Activated naive CD4-positive, alpha-beta T cell treated with anti-CD3 and anti-CD28 coated beads, Interleukin-2, amount 10 ng/mL, durations not matched to agents 7 days and 5 days (primary cell): ENCODE measurements around the gene OST4.

ENCODE experiments used
- CTCF ChIA-PET: fragments of 350-600 bp; sonication (Branson Sonifier 250); formaldehyde crosslinking; loops from one replicate; lab custom pipeline; 2021; ENCODE audit warnings: antibody characterized with exemption; lab: Charles Lee
- DNase-seq: peaks from one replicate; pipeline ENCODE4 v3.0.0-alpha.2; 2020
- H3K27ac Mint-ChIP-seq: one replicate; pipeline ENCODE4 v1.8.0; 2021; ENCODE audit warnings: mild to moderate bottlenecking, moderate library complexity, mixed read lengths
- H3K27me3 Mint-ChIP-seq: one replicate; pipeline ENCODE4 v1.8.0; 2021; ENCODE audit warnings: mild to moderate bottlenecking, mixed read lengths
- H3K36me3 Mint-ChIP-seq: one replicate; pipeline ENCODE4 v1.8.0; 2021; ENCODE audit warnings: mixed read lengths
- H3K4me1 Mint-ChIP-seq: one replicate; pipeline ENCODE4 v1.8.0; 2021; ENCODE audit warnings: mixed read lengths
- H3K4me3 Mint-ChIP-seq: one replicate; pipeline ENCODE4 v1.8.0; 2021; ENCODE audit warnings: mild to moderate bottlenecking, moderate library complexity, mixed read lengths
- H3K9me3 Mint-ChIP-seq: one replicate; pipeline ENCODE4 v1.8.0; 2021; ENCODE audit warnings: mixed read lengths

OST4 gene

GRCh38 chr2:27049422-27050280 lies 21.8 kb downstream of the OST4 start:
- Mint-ChIP-seq H3K9me3 (peaks cover 2% of the 10 kb centered on the region), H3K27ac (peak overlapping the region; percentile 98), H3K27me3 (peaks cover 13% of the 10 kb centered on the region), H3K4me3 (peak overlapping the region; percentile 92), H3K36me3 (peaks cover 13% of the 10 kb centered on the region), H3K4me1 (peaks cover 27% of the 10 kb centered on the region)
- DNase-seq, result peak; percentile 69
- CTCF ChIA-PET, result interaction anchor here (0.6 to 3.1 kb wide), 9 partner anchors 11 to 88 kb away, joined by 3 to 21 read pairs (median 4); partner anchors contain the start of gene TMEM214

GRCh38 chr2:27042985-27043634 lies 28.3 kb downstream of the OST4 start:
- Mint-ChIP-seq H3K27ac (no peak overlapping the region), H3K4me3 (no peak overlapping the region), H3K27me3 (no peaks in the 10 kb centered on the region), H3K9me3 (no peaks in the 10 kb centered on the region), H3K36me3 (peaks cover 33% of the 10 kb centered on the region), H3K4me1 (peaks cover 4% of the 10 kb centered on the region)
- DNase-seq, result no peak
- CTCF ChIA-PET, result no interaction called here

GRCh38 chr2:27042159-27042661 lies 29.2 kb downstream of the OST4 start:
- peaks cover 42% of the 10 kb centered on the region for H3K36me3 Mint-ChIP-seq
- H3K4me3 Mint-ChIP-seq, result no peak overlapping the region
- no peaks in the 10 kb centered on the region for H3K9me3 Mint-ChIP-seq
- CTCF ChIA-PET, result no interaction called here
- no peak for DNase-seq
- H3K4me1 Mint-ChIP-seq, result peaks cover 3% of the 10 kb centered on the region
- peak overlapping the region; percentile 47 for H3K27ac Mint-ChIP-seq
- H3K27me3 Mint-ChIP-seq, result no peaks in the 10 kb centered on the region

GRCh38 chr2:27041752-27042151 lies 29.7 kb downstream of the OST4 start:
- Mint-ChIP-seq H3K27ac (peak overlapping the region; percentile 47), H3K36me3 (peaks cover 46% of the 10 kb centered on the region), H3K9me3 (no peaks in the 10 kb centered on the region), H3K4me3 (no peak overlapping the region), H3K4me1 (peaks cover 3% of the 10 kb centered on the region), H3K27me3 (no peaks in the 10 kb centered on the region)
- no peak for DNase-seq
- CTCF ChIA-PET, result no interaction called here

GRCh38 chr2:27040282-27040681 lies 31.2 kb downstream of the OST4 start:
- H3K36me3 Mint-ChIP-seq, result peaks cover 55% of the 10 kb centered on the region
- no peak for DNase-seq

GRCh38 chr2:27039871-27040270 lies 31.6 kb downstream of the OST4 start:
- H3K27me3 Mint-ChIP-seq, result no peaks in the 10 kb centered on the region
- no peak for DNase-seq
- no peak overlapping the region for H3K4me3 Mint-ChIP-seq
- H3K36me3 Mint-ChIP-seq, result peaks cover 59% of the 10 kb centered on the region
- peaks cover 9% of the 10 kb centered on the region for H3K4me1 Mint-ChIP-seq
- CTCF ChIA-PET, result interaction anchor here (1.5 kb wide), 1 partner anchor 78 kb away, joined by 5 read pairs; no protein-coding TSS in a partner anchor
- no peaks in the 10 kb centered on the region for H3K9me3 Mint-ChIP-seq
- no peak overlapping the region for H3K27ac Mint-ChIP-seq

More at GRCh38 chr2:27040282-27040681, 31.2 kb downstream of the OST4 start:
- Mint-ChIP-seq H3K9me3 (no peaks in the 10 kb centered on the region), H3K27ac (no peak overlapping the region), H3K27me3 (no peaks in the 10 kb centered on the region), H3K4me1 (peaks cover 4% of the 10 kb centered on the region), H3K4me3 (no peak overlapping the region)
- CTCF ChIA-PET, result interaction anchor here (1.5 kb wide), 1 partner anchor 78 kb away, joined by 5 read pairs; no protein-coding TSS in a partner anchor

- CTCF ChIA-PET, result no interaction called here
- no peaks in the 10 kb centered on the region for H3K27me3 Mint-ChIP-seq
- peaks cover 59% of the 10 kb centered on the region for H3K36me3 Mint-ChIP-seq
- H3K4me1 Mint-ChIP-seq, result peaks cover 13% of the 10 kb centered on the region
- DNase-seq, result no peak
- H3K9me3 Mint-ChIP-seq, result no peaks in the 10 kb centered on the region
- H3K27ac Mint-ChIP-seq, result no peak overlapping the region
- H3K4me3 Mint-ChIP-seq, result no peak overlapping the region
These were observed 32.0 kb downstream of the OST4 start for GRCh38 chr2:27039426-27039825.

GRCh38 chr2:27038631-27039339 lies 32.7 kb downstream of the OST4 start:
- peaks cover 64% of the 10 kb centered on the region for H3K36me3 Mint-ChIP-seq

GRCh38 chr2:27038012-27038411 lies 33.4 kb downstream of the OST4 start:
- H3K4me3 Mint-ChIP-seq, result no peak overlapping the region
- no peak for DNase-seq
- H3K4me1 Mint-ChIP-seq, result peaks cover 25% of the 10 kb centered on the region
- no peaks in the 10 kb centered on the region for H3K9me3 Mint-ChIP-seq
- no peak overlapping the region for H3K27ac Mint-ChIP-seq
- CTCF ChIA-PET, result interaction anchor here (1.0 to 1.7 kb wide), 2 partner anchors 11 to 12 kb away, joined by 3 to 4 read pairs; no protein-coding TSS in a partner anchor
- peaks cover 68% of the 10 kb centered on the region for H3K36me3 Mint-ChIP-seq
- no peaks in the 10 kb centered on the region for H3K27me3 Mint-ChIP-seq

More at GRCh38 chr2:27038631-27039339, 32.7 kb downstream of the OST4 start:
- H3K4me3 Mint-ChIP-seq, result no peak overlapping the region
- CTCF ChIA-PET, result interaction anchor here (1.0 to 1.7 kb wide), 2 partner anchors 11 to 12 kb away, joined by 3 to 4 read pairs; no protein-coding TSS in a partner anchor
- H3K27me3 Mint-ChIP-seq, result no peaks in the 10 kb centered on the region
- no peaks in the 10 kb centered on the region for H3K9me3 Mint-ChIP-seq
- no peak for DNase-seq
- H3K4me1 Mint-ChIP-seq, result peaks cover 19% of the 10 kb centered on the region
- peak overlapping the region; percentile 62 for H3K27ac Mint-ChIP-seq

GRCh38 chr2:27033253-27033852 lies 38.1 kb downstream of the OST4 start:
- H3K4me3 Mint-ChIP-seq, result peak overlapping the region; percentile 97
- H3K27me3 Mint-ChIP-seq, result no peaks in the 10 kb centered on the region
- CTCF ChIA-PET, result interaction anchor here (1.1 to 4.1 kb wide), 5 partner anchors 12 to 54 kb away, joined by 3 to 18 read pairs (median 4); partner anchors contain the start of gene AGBL5
- peaks cover 56% of the 10 kb centered on the region for H3K4me1 Mint-ChIP-seq
- no peaks in the 10 kb centered on the region for H3K9me3 Mint-ChIP-seq
- peaks cover 56% of the 10 kb centered on the region for H3K36me3 Mint-ChIP-seq
- H3K27ac Mint-ChIP-seq, result peak overlapping the region; percentile 92
- DNase-seq, result no peak

GRCh38 chr2:27032495-27033252 lies 38.8 kb downstream of the OST4 start, which contains the start of gene TMEM214:
TMEM214 (plus strand) TSS chr2:27032965; CDS start chr2:27033016, 51 bp downstream.
- Mint-ChIP-seq H3K36me3 (peaks cover 50% of the 10 kb centered on the region), H3K27ac (peak within 1 kb of the TSS; percentile 92), H3K4me3 (peak within 1 kb of the TSS; percentile 97), H3K4me1 (peaks cover 56% of the 10 kb centered on the region), H3K9me3 (no peaks in the 10 kb centered on the region), H3K27me3 (no peaks in the 10 kb centered on the region)
- peak; percentile 89 for DNase-seq
- CTCF ChIA-PET, result interaction anchor here (1.1 to 4.1 kb wide), 4 partner anchors 13 to 55 kb away, joined by 3 to 18 read pairs (median 10); partner anchors contain the start of gene AGBL5

GRCh38 chr2:27029051-27029450 lies 42.4 kb downstream of the OST4 start:
- peak overlapping the region; percentile 61 for H3K27ac Mint-ChIP-seq
- no peaks in the 10 kb centered on the region for H3K27me3 Mint-ChIP-seq
- H3K9me3 Mint-ChIP-seq, result no peaks in the 10 kb centered on the region
- CTCF ChIA-PET, result interaction anchor here (0.8 to 1.3 kb wide), 2 partner anchors 10 to 12 kb away, joined by 3 to 5 read pairs; no protein-coding TSS in a partner anchor
- no peak for DNase-seq
- peaks cover 26% of the 10 kb centered on the region for H3K36me3 Mint-ChIP-seq
- peaks cover 42% of the 10 kb centered on the region for H3K4me1 Mint-ChIP-seq
- H3K4me3 Mint-ChIP-seq, result no peak overlapping the region
